GM12878 (cell line): Measurements from ENCODE around the gene WDR18. TPM values are rescaled to one million over a fixed set of nuclear protein-coding genes. Genes with fewer than 3 reads are reported as not detected.

Experiments
- BCL3 ChIP-seq: IDR thresholded peaks from 2 replicates; pipeline ENCODE4 v1.6.1; 2011; ENCODE audit warnings: borderline replicate concordance, low read depth, mild to moderate bottlenecking, moderate library complexity, low read length; ENCODE audit not compliant: insufficient read depth, poor library complexity, severe bottlenecking
- CEBPB ChIP-seq, 2 experiments: fragments of 150-350 bp in 1 of 2; IDR thresholded peaks; 2 replicates each; pipeline ENCODE4 v1.6.1; 2012 to 2014; ENCODE audit warnings: low read depth in 2 of 2, low read length in 2 of 2, borderline replicate concordance in 1 of 2, inconsistent platforms in 1 of 2
- CTCF ChIP-seq, 3 experiments: IDR thresholded peaks in 2 of 3; conservative IDR thresholded peaks in 1 of 3; 2 replicates each; pipeline ENCODE4 v1.5.1; 2011; ENCODE audit warnings: low read depth in 3 of 3, low read length in 3 of 3, mild to moderate bottlenecking in 3 of 3, control low read depth in 2 of 3, moderate library complexity in 2 of 3, inconsistent platforms in 1 of 3, mixed read lengths in 1 of 3; ENCODE audit not compliant: control insufficient read depth in 2 of 3, insufficient read depth in 1 of 3; ENCODE audit errors: extremely low read depth in 1 of 3
- CUX1 ChIP-seq: IDR thresholded peaks from 2 replicates; pipeline ENCODE4 v1.6.1; 2012; ENCODE audit warnings: improper control_type of control experiment, low read depth, low read length; ENCODE audit not compliant: insufficient replicate concordance
- ETV6 ChIP-seq, 2 experiments: fragments of 450-650 bp in 1 of 2; IDR thresholded peaks in 1 of 2; conservative IDR thresholded peaks in 1 of 2; 2 replicates each; pipeline ENCODE4 v1.6.1; 2014; ENCODE audit warnings: antibody characterized with exemption in 1 of 2, borderline replicate concordance in 1 of 2, low read depth in 1 of 2, mild to moderate bottlenecking in 1 of 2, moderate library complexity in 1 of 2
- KAT2A ChIP-seq: conservative IDR thresholded peaks from 2 replicates; pipeline ENCODE4 v1.6.1; 2011; ENCODE audit warnings: low read depth, low read length; ENCODE audit not compliant: control insufficient read depth
- MEF2B ChIP-seq: fragments of 450-650 bp; IDR thresholded peaks from 2 replicates; pipeline ENCODE4 v1.6.1; 2018; ENCODE audit warnings: mild to moderate bottlenecking, moderate library complexity; ENCODE audit not compliant: partially characterized antibody, poor library complexity, severe bottlenecking
- MYC ChIP-seq: IDR thresholded peaks from 2 replicates; pipeline ENCODE4 v1.6.1; 2011; ENCODE audit warnings: mild to moderate bottlenecking, low read length, moderate library complexity, inconsistent platforms; ENCODE audit not compliant: insufficient read depth, insufficient replicate concordance, insufficient read length, severe bottlenecking
- NR2C2 ChIP-seq: IDR thresholded peaks from 2 replicates; pipeline ENCODE4 v1.6.1; 2011; ENCODE audit warnings: borderline replicate concordance, low read depth; ENCODE audit not compliant: control insufficient read depth, insufficient read length
- RAD21 ChIP-seq: IDR thresholded peaks from 2 replicates; pipeline ENCODE4 v1.6.1; 2011; ENCODE audit warnings: mild to moderate bottlenecking, low read depth, low read length, moderate library complexity; ENCODE audit not compliant: insufficient read depth
- SMAD5 ChIP-seq: IDR thresholded peaks from 2 replicates; pipeline ENCODE4 v1.6.1; 2016; ENCODE audit warnings: antibody characterized with exemption, low read depth
- SMARCA5 ChIP-seq: fragments of 450-650 bp; IDR thresholded peaks from 2 replicates; pipeline ENCODE4 v1.6.1; 2017; ENCODE audit warnings: mild to moderate bottlenecking
- SREBF2 ChIP-seq: IDR thresholded peaks from 2 replicates; pipeline ENCODE4 v1.6.1; 2012; ENCODE audit warnings: mild to moderate bottlenecking, low read length
- ZBTB40 ChIP-seq: fragments of 450-650 bp; IDR thresholded peaks from 2 replicates; pipeline ENCODE4 v1.6.1; 2016; ENCODE audit warnings: mild to moderate bottlenecking, moderate library complexity, borderline replicate concordance
- polyA plus RNA-seq, 11 experiments: library from polyadenylated mRNA; depleted of rRNA in 4 of 11; unstranded in 6 of 11; stranded (reverse) in 5 of 11; fragments of >200 nt; fragmentation: Nextera tagmentation in 4 of 11; fragmentation: Illumina TruSeq in 1 of 11; extraction: Ambion mirVana in 4 of 11; extraction: Trizol in 1 of 11; gene quantifications; 1 replicate in 1 of 11; 2 replicates in 10 of 11; pipeline versions ENCODE4 v1.2.1 to v1.2.3, GENCODE V29; 2011 to 2016; ENCODE audit warnings: inconsistent platforms in 2 of 11, missing spikeins in 2 of 11, low read depth in 1 of 11
- total RNA-seq, 4 experiments: library from RNA; depleted of rRNA in 3 of 4; stranded (reverse); fragments of >200 nt in 3 of 4; fragmentation: Illumina TruSeq in 1 of 4; extraction: Trizol in 1 of 4; gene quantifications; 2 replicates each; pipeline versions ENCODE4 v1.2.1 to v1.2.3, GENCODE V29; 2013 to 2021

The WDR18 gene
- total and polyA plus RNA-seq, 10 of the 15 experiments (the other 5 are each of a cell fraction or from before 2014, with no cell fraction given), result 3.0 to 206 (median 62.3) TPM

GRCh38 chr19:1001538-1002166 is 17.5 kb downstream of the WDR18 start (continued):
- TF ChIP-seq CTCF (IDR thresholded peaks at IDR 0.05 in 2 of 3, conservative IDR thresholded peaks at IDR 0.05 in 1 of 3; ENCODE audit: control insufficient read depth in 2 of 3, extremely low read depth in 1 of 3, insufficient read depth in 1 of 3, low read depth in 3 of 3, low read length in 3 of 3), result peak; percentile 86 to 95 (median 95)
- no peak for TF ChIP-seq ZBTB40
- TF ChIP-seq BCL3, result no peak
- no peak for TF ChIP-seq SMAD5
- TF ChIP-seq CEBPB (IDR thresholded peaks at IDR 0.05; ENCODE audit: borderline replicate concordance in 1 of 2, low read depth in 2 of 2, low read length in 2 of 2), result no peak
- peak; percentile 66 for TF ChIP-seq RAD21
- peak; percentile 73 for TF ChIP-seq SMARCA5
- no peak for TF ChIP-seq CUX1
- TF ChIP-seq ETV6 (conservative IDR thresholded peaks at IDR 0.05 in 1 of 2, IDR thresholded peaks at IDR 0.05 in 1 of 2; ENCODE audit: borderline replicate concordance in 1 of 2, low read depth in 1 of 2), result no peak
- TF ChIP-seq MEF2B, result peak; percentile 89
- TF ChIP-seq MYC, result no peak
- TF ChIP-seq SREBF2, result no peak
- TF ChIP-seq KAT2A, result no peak
- no peak for TF ChIP-seq NR2C2
